Activated CD8-positive, alpha-beta T cell treated with anti-CD3 and anti-CD28 coated beads for 36 hours (primary cell): ENCODE results near the gene LTF. TPM values are rescaled to one million over a fixed set of nuclear protein-coding genes. Genes with fewer than 3 reads are reported as not detected.

ENCODE experiments used
- ATAC-seq: fragments of 200-7000 bp; cut with Tn5 transposase; one replicate; pipeline ENCODE4 v1.10.0; 2021; ENCODE audit warnings: mild to moderate bottlenecking, moderate library complexity
- CTCF ChIA-PET: fragments of 350-600 bp; sonication (Branson Sonifier 250); formaldehyde crosslinking; loops from one replicate; lab custom pipeline; 2021; ENCODE audit warnings: antibody characterized with exemption; lab: Charles Lee
- POLR2A ChIA-PET: fragments of 350-600 bp; sonication (Branson Sonifier 250); formaldehyde crosslinking; loops from one replicate; lab custom pipeline; 2021; ENCODE audit warnings: antibody characterized with exemption; lab: Charles Lee
- DNase-seq: peaks from one replicate; pipeline ENCODE4 v3.0.0-alpha.2; 2020
- H3K27ac Mint-ChIP-seq: one replicate; pipeline ENCODE4 v1.8.0; 2021; ENCODE audit warnings: mild to moderate bottlenecking, mixed read lengths
- H3K27me3 Mint-ChIP-seq: one replicate; pipeline ENCODE4 v1.8.0; 2021; ENCODE audit warnings: mixed read lengths
- H3K36me3 Mint-ChIP-seq: one replicate; pipeline ENCODE4 v1.8.0; 2021; ENCODE audit warnings: low read depth, mixed read lengths
- H3K4me1 Mint-ChIP-seq: one replicate; pipeline ENCODE4 v1.8.0; 2021; ENCODE audit warnings: low read depth, mixed read lengths
- H3K4me3 Mint-ChIP-seq: one replicate; pipeline ENCODE4 v1.8.0; 2021; ENCODE audit warnings: mild to moderate bottlenecking, moderate library complexity, mixed read lengths
- H3K9me3 Mint-ChIP-seq: one replicate; pipeline ENCODE4 v1.8.0; 2021; ENCODE audit warnings: mixed read lengths
- CTCF ChIP-seq: fragments of 200-600 bp; IDR thresholded peaks from one replicate; pipeline ENCODE4 v1.8.0; 2022; ENCODE audit warnings: antibody characterized with exemption, mild to moderate bottlenecking
- intact Hi-C: fragments of 100-400 bp; cut with micrococcal nuclease; formaldehyde crosslinking; loops from one replicate; pipeline ENCODE4 v1.10.0; 2022
- total RNA-seq, 2 experiments: library from RNA; stranded (reverse); gene quantifications; one replicate each; pipeline ENCODE4 v1.2.3, GENCODE V29; 2021

Gene LTF
- total RNA-seq, 2 experiments from 2014 or later: not detected

- ChIA-PET POLR2A (no interaction called here), CTCF (interaction anchor here (5.4 kb wide), 1 partner anchor 10 kb away, joined by 47 read pairs; no protein-coding TSS in a partner anchor)
- no peak overlapping the region for H3K27ac Mint-ChIP-seq
- TF ChIP-seq CTCF: no peak
- DNase-seq: no peak
- H3K27me3 Mint-ChIP-seq: peaks cover 15% of the 10 kb centered on the region
- no peaks in the 10 kb centered on the region for H3K4me1 Mint-ChIP-seq
- peaks cover 11% of the 10 kb centered on the region for H3K9me3 Mint-ChIP-seq
- H3K4me3 Mint-ChIP-seq: no peak overlapping the region
- intact Hi-C loops: no loop called here
- no peaks in the 10 kb centered on the region for H3K36me3 Mint-ChIP-seq
- ATAC-seq: no peak
These were observed 14.3 kb upstream of the LTF start for GRCh38 chr3:46479021-46479420.

GRCh38 chr3:46478341-46478740 lies 13.6 kb upstream of the LTF start:
- CTCF ChIA-PET: interaction anchor here (5.4 kb wide), 1 partner anchor 11 kb away, joined by 47 read pairs; no protein-coding TSS in a partner anchor
- POLR2A ChIA-PET: no interaction called here
- no peaks in the 10 kb centered on the region for H3K36me3 Mint-ChIP-seq

GRCh38 chr3:46477756-46478155 lies 13.1 kb upstream of the LTF start:
- ATAC-seq: no peak
- POLR2A ChIA-PET: no interaction called here
- peaks cover 15% of the 10 kb centered on the region for H3K27me3 Mint-ChIP-seq
- intact Hi-C loops: no loop called here
- CTCF ChIA-PET: interaction anchor here (1.3 to 5.4 kb wide), 2 partner anchors 11 to 152 kb away, joined by 3 to 47 read pairs; no protein-coding TSS in a partner anchor
- peaks cover 11% of the 10 kb centered on the region for H3K9me3 Mint-ChIP-seq
- H3K36me3 Mint-ChIP-seq: no peaks in the 10 kb centered on the region
- DNase-seq: no peak
- no peaks in the 10 kb centered on the region for H3K4me1 Mint-ChIP-seq
- H3K27ac Mint-ChIP-seq: no peak overlapping the region
- TF ChIP-seq CTCF: no peak
- H3K4me3 Mint-ChIP-seq: no peak overlapping the region

More at GRCh38 chr3:46478341-46478740, 13.6 kb upstream of the LTF start:
- DNase-seq (no peak), ATAC-seq (no peak)
- no peak for TF ChIP-seq CTCF
- Mint-ChIP-seq H3K4me3 (no peak overlapping the region), H3K27me3 (peaks cover 15% of the 10 kb centered on the region), H3K9me3 (peaks cover 11% of the 10 kb centered on the region), H3K4me1 (no peaks in the 10 kb centered on the region), H3K27ac (no peak overlapping the region)
- intact Hi-C loops: no loop called here

- Mint-ChIP-seq H3K27ac (no peak overlapping the region), H3K36me3 (no peaks in the 10 kb centered on the region), H3K9me3 (peaks cover 11% of the 10 kb centered on the region), H3K4me1 (no peaks in the 10 kb centered on the region), H3K27me3 (peaks cover 15% of the 10 kb centered on the region), H3K4me3 (no peak overlapping the region)
- CTCF ChIA-PET: interaction anchor here (0.8 to 5.4 kb wide), 4 partner anchors 12 to 153 kb away, joined by 3 to 47 read pairs (median 4); no protein-coding TSS in a partner anchor
- ATAC-seq (no peak), DNase-seq (no peak)
- POLR2A ChIA-PET: no interaction called here
- intact Hi-C loops: no loop called here
- no peak for TF ChIP-seq CTCF
These were observed 12.4 kb upstream of the LTF start for GRCh38 chr3:46477145-46477544.

DNA sequence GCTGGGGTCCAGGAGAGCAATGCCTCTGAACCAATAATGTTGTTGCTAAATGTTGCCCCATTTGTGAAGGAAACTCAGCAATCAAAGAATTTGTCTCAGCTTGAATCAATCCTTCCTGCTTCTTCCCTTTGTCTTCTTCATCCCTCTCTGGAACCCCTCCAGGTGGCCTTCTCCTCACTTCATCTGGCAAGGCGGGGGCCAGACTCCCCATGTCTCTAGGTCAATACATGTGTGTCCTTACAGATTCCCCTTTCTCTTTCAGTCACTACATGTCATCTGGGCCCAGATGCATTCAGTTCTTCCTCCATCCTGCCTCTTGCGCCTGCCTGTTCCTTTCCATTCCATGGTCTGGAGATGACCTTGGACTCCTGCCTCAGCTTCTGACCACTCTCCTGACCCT lies 8.0 kb upstream of the LTF start:
- Mint-ChIP-seq H3K4me1 (no peaks in the 10 kb centered on the region), H3K27me3 (peaks cover 11% of the 10 kb centered on the region), H3K36me3 (no peaks in the 10 kb centered on the region), H3K27ac (no peak overlapping the region), H3K9me3 (peaks cover 11% of the 10 kb centered on the region), H3K4me3 (no peak overlapping the region)
- ChIA-PET CTCF (interaction anchor here (0.6 to 2.4 kb wide), 2 partner anchors 16 to 86 kb away, joined by 3 to 8 read pairs; no protein-coding TSS in a partner anchor), POLR2A (no interaction called here)
- intact Hi-C loops: no loop called here
- no peak for ATAC-seq
- no peak for TF ChIP-seq CTCF
- DNase-seq: no peak
